NCI-H82 (cell line): ENCODE data around the gene SUCNR1.
"Not testable (repeated sequence)": the region's sequence is repeated elsewhere in the genome, so short reads cannot be mapped to it uniquely, and the experiment has no call there.

Experiments
- DNase-seq: peaks from one replicate; lab custom pipeline; 2025; lab: John Stamatoyannopoulos, UW

The SUCNR1 gene

DNA sequence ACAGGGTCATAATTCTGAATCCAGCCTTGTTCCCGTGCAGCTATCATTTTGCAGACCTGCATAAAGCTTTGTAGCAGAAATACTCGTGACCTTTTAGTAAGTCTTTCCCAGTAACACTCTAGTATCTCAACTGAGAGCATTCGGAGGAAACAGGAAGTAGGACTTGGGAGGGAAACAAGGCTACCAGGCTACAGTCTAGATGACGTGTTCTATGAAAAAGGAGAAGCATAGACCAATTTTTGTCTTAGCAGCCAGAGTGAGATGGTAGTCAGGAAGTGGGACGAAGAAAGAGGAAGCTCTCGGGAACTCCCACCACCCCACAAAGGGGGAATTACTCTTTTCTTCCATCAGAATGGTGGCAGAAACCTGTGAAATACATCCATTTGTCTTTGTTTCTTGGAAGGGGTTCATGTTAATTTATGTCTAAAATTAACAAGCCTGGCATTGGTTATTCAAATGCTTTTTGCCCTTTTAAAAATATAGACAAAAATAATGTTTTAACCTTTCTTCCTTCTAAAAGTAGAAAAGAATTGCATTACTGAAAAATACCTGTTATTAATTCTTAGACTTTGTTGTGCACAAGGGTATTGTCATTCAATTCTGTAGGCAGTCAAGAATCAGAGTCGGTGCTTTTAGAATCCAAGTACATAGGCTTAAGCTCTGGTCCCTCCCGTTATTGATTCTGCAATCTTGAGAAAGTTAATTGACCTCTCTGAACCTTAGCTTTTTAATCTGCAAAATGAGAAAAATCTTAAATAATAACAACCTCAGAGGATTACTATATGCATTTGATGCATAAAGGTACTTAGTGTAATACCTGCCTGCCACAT lies 1.6 kb upstream of the SUCNR1 start:
- DNase-seq: no peak

DNA sequence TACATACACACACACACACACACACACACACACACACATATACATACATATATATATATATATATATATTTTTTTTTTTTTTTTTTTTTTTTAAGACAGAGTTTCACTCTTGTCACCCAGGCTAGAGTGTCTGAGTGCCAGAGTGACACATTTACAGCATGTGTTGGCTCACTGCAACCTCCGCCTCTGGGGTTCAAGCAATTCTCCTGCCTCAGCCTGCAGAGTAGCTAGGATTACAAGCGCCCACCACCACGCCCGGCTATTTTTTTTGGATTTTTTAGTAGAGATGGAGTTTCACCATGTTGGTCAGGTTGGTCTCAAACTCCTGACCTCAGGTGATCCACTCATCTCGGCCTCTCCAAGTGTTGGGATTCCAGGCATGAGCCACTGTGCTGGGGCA lies 636 bp downstream of the SUCNR1 start:
- DNase-seq: not testable (repeated sequence)

DNA sequence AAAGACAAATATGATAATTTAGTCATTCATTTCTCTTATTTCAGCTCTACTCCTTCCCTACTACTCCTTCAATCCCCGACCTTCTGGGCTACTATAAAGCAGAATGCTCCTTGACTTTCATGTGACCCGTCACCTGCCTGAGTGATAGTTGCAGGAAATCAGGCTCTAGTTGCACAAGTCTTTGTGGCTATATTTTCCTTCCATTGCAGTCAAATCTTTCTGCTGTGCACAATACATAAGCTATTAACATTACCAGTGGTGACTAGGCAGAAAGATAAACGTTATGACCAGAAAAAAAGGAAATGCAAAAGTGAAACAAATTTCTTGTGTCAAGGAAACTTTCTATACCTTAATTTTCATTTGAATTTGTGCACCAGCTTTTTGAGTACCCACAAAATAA lies 2.3 kb downstream of the SUCNR1 start:
- no peak for DNase-seq

DNA sequence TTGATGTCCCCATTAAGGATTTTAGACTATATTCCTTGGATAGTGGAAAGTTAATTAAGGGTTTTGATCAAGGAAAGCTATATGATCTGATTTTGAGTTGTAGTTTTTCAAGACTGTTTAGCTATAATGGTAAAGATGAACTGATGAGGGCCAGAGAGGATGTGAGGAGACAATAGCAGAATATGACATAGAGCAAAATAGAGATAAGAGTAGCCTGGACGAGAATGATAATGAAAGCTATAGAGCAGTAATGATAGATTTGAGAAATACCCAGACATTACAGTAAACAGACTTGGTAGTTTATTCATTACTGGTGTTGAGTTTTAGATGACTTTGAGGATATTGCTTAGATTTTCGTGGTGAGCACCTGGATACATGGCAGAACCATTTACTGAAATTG lies 3.8 kb downstream of the SUCNR1 start:
- no peak for DNase-seq

DNA sequence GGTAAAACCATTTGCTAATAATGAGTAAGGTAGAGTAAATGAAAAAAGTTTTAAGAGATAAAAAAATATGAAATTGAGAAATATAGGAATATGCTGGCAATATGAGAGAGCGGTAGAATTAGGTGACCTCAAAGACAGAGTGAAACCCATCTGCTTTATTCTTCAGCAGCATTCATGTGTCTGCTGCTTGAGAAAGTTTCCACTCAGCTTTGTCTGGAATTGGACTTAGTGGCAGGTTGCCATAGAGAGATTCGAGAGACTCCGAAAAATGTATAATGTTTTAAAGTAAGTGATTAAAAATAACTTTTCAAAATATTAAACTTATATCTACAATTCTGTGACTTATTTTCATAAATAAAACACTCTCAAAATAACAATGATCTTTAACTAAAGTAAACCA lies 5.0 kb downstream of the SUCNR1 start:
- DNase-seq: no peak

DNA sequence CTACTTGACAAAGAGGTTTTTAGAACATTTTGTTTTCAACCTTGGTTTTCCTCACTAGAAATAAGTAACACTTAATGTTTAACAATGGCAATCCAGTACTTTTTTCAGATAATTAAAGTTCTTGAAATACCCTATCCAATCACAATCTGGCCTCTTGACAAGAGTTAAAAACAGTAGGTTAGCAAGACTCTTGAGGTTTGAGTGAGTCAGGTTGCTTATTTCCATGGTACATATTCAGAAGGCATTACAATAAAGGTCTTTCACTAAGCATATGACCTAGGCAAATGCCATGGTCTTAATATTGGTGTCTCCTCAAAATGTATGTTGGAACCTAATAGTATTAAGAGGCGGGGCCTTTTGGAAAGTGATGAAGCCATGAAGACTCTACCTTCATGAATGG lies 5.6 kb downstream of the SUCNR1 start:
- DNase-seq: no peak

DNA sequence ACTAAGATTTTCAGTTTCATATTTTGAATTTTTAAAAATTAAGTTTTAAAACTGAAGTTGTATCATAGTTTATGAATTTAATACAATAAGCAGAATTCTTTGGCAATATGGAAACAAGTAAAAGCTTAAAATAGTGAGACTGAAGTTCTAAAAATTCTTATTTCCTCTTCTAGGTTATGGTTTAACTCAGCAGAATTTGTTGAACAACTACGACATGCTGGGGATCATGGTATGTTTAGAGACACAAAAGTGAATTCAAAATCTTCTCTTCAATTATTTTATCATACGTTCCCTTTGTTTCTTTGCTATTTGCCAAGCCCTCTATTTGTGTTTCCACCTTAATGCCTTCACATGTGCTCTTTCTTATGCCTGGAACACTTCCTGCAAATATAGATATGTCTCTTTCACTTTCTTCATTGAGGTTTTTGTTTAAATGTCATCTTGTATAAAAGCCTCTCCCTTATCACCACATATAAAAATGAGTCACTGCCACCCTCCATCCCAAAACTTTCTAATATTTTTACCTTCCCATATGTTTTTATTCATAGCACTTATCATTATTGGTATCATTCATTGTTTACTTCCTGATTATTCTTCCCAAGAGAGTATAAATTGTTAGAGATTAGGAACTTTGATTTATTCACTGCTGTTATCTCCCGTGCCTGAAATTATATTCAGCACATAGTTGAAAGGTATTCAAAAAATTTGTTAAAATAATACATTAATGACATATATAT lies 6.4 kb downstream of the SUCNR1 start:
- DNase-seq: no peak

DNA sequence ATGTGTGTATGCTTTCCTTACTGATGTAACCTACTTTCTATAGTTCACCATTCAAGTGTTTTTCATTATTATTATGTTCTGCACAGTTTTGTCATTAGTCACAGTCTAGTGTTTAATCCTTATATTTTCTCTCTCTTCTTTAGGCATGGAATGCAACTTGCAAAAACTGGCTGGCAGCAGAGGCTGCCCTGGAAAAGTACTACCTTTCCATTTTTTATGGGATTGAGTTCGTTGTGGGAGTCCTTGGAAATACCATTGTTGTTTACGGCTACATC lies 6.9 kb downstream of the SUCNR1 start:
- no peak for DNase-seq

DNA sequence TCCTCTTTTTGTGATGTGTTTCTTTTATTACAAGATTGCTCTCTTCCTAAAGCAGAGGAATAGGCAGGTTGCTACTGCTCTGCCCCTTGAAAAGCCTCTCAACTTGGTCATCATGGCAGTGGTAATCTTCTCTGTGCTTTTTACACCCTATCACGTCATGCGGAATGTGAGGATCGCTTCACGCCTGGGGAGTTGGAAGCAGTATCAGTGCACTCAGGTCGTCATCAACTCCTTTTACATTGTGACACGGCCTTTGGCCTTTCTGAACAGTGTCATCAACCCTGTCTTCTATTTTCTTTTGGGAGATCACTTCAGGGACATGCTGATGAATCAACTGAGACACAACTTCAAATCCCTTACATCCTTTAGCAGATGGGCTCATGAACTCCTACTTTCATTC lies 7.7 kb downstream of the SUCNR1 start:
- no peak for DNase-seq

DNA sequence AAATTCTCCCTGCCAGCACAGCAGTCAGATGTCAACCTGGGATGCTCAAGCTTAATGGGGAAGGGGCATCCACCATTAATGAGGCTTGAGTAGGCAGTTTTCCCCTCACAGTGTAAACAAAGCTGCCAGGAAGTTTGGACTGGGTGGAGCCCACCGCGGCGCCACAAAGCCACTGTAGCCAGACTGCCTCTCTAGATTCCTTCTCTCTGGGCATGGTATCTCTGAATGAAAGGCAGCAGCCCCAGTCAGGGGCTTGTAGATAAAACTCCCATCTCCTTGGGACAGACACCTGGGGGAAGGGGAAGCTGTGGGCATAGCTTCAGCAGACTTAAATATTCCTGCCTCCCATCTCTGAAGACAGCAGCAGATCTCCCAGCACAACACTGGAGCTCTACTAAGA lies 12.0 kb downstream of the SUCNR1 start:
- not testable (repeated sequence) for DNase-seq

DNA sequence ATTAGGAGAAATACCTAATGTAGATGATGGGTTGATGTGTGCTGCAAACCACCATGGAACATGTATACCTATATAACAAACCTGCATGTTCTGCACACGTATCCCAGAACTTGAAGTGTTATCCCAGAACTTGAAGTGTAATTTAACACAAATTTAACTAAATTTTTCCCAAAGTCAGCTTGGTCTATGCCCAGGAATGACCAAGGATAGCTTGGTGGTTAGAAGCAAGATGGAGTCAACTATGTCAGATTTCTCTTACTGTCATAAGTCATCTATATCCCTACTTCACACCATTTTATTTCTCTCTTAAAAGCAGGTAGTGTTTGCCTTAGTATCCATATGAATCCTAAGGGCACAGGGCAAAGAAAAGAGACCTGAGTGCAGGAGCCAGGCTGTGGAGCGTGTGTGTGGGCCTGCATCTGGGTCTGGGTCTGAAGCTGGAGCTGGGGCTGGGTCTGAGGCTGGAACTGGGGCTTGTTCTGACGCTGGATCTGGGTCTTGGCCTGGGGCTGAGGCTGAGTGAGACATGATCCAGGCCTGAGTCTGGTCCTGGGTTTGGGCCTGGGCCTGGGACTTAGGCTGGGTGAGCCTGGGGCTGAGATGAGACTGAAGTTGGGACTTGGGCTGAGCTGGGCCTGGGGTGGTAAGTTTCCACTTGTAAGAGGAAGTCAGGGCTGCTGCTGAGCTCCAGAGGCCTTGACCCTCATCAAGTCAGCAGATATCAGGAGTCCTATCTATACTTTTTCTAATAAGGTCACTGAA lies 14.2 kb downstream of the SUCNR1 start:
- DNase-seq: not testable (repeated sequence)

DNA sequence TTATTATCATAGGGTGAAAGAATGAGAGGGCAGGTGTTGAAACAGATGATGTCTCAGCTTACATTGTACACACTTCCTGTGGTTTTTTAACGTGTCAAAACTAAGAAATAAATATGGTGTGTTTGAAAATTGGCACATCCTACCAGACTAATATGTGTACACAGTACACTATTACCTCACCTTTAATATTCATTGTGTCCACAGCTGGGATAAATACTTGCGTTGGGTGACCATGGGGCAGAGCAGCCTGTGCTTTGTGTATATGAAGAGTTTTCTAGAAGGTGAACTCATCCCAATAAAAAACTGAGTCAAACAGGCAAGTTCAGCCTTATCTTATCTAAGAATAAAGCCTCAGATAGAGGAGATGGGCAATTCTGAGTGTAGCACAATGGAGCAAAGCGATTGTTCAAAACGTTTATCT lies 17.3 kb downstream of the SUCNR1 start:
- no peak for DNase-seq

DNA sequence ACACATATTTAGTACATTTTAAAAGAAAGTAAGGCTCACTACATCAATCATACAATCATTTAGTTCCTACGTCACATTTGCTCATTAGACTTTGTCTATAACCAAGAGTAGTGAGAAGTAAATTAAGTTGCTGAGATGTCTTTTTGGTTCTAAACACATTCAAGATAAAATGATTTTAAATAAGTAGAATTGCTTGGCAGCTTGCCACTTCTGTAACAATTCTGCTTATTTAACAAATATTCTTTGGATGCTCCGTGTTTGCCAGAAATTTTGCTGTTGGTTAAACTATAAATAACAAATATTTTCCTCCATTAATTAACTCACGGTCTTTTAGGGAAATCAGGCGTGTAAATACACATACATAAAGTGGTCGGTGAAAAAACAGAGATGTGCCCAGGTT lies 18.3 kb downstream of the SUCNR1 start:
- no peak for DNase-seq

DNA sequence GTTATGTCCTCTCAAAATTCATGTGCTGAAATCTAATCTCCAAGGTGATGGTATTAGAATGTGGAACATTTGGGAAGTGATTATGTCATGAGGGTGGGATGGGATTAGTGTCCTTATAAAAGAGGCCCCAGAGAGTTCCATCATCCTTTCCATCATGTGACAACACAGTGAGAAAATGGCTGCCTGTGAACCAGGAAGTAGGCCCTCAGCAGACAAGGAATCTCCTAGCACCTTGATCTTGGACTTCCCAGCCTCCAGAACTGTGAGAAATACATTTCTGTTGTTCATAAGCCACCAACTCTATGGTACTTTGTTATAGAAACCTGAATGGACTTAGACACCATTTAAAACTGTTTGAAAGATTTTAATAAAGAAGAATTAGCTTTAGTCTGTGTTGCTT lies 20.8 kb downstream of the SUCNR1 start:
- DNase-seq: peak; percentile 39

DNA sequence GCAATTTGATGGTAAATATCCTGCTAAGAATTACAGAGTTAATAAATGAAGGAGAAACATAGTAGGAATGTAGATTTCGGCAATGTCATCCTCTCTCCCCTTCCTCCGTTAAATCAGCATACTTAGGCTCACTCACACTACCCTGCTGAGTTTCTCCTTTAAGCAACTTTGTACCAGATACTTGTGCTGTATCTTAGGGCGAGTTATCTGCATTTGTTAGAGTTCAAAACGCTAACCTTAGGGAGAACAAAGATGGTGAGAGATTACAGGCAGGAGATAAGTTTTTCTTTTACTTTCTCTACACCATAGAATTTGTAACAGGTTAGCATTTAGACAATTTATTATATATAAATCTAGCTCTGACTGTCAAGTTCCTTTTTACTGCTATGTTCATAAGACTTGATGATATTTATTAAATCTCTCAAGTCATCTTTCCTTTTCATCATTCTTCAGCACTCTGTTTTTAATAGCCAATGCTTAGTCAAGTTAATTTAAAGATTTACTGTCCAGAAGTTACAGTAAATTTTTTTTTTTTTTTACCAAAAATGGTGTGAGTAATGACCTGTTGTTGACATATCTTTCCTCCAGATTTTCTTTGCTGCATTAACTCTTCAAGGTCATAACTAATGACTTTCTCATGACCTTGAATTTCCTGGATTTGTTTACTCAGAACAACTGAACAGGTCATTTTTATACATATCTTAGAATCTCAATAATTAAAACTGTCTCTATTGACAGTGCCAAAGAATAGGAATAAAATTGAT lies 22.2 kb downstream of the SUCNR1 start:
- DNase-seq: no peak

DNA sequence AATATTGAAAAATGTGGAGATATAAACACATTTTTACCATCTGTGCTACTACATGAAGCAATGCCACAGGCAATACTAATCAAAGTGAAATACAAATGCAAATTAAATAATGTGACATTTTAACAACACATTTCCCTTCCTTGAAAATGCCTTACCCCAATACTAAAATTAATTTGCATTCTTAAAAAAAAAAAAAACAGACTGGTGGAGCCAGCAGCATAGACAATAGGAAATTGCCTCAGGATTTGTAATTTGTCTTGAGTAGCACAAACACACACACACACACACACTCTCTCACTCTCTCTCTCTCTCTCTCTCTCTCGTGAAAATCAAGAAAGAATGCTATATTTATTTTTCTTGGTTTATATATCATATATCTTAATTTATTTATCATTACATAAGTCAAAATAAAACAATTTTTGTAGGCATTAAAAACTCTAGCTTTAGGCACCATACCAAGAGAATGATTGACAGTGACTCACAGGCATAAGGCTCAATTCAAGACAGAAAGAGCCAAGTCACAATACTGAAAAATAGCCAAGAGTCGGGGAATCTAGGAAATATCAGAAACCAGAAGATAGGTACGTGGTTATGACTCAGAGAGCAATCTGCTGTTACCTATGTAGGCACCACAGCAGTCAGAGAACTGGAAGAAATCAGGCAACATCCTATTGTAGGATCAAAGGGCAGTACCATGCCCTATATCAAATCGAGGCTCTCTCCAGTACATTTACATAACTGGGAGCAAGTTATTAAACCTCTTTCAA lies 23.0 kb downstream of the SUCNR1 start:
- DNase-seq: no peak

DNA sequence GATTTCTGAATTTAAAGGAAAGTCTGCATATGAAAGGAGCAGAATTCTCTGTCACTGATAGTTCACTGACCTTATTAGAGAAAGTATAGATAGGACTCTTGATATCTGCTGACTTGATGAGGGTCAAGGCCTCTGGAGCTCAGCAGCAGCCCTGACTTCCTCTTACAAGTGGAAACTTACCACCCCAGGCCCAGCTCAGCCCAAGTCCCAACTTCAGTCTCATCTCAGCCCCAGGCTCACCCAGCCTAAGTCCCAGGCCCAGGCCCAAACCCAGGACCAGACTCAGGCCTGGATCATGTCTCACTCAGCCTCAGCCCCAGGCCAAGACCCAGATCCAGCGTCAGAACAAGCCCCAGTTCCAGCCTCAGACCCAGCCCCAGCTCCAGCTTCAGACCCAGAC lies 24.7 kb downstream of the SUCNR1 start:
- not testable (repeated sequence) for DNase-seq

DNA sequence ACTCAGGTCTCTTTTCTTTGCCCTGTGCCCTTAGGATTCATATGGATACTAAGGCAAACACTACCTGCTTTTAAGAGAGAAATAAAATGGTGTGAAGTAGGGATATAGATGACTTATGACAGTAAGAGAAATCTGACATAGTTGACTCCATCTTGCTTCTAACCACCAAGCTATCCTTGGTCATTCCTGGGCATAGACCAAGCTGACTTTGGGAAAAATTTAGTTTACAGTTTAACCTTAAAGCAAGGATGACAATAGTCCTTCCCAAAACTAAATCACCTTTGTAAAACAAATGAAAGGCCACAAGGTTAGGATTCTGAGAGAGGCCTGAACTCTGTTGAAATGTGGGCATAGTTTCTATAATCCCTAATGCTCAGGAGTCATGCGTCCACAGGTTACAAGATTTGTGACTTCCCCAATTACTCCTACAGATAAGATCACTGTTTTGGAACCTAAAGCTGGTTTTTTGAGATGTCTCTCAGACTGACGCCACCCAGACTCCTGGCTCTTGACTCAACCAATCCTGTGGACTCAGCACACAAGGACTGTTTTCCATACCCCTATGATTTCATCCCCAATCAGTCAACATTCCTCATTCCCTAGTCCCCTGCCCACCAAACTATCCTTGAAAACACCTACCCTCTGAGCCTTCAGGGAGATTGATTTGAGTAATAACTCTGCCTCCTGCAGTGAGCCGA lies 25.3 kb downstream of the SUCNR1 start:
- not testable (repeated sequence) for DNase-seq

DNA sequence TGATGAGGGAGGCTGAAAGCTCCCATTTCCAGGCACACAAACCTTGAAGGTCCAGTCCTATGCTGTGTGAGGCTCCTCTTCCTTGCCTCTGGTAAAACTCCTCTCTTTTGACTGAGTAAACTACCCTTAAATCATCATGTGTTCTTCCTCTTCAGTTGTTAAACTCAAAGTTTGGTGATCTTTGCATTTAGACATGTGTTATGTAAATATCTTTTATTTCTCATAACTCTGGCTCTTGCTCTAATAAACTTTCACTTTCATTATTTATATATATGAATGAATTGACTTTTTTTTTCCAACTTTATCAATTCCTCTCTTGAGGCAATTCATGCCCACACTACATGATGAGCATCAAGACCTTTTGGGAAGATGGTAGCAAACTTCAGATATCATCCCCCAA lies 26.6 kb downstream of the SUCNR1 start:
- DNase-seq: no peak

DNA sequence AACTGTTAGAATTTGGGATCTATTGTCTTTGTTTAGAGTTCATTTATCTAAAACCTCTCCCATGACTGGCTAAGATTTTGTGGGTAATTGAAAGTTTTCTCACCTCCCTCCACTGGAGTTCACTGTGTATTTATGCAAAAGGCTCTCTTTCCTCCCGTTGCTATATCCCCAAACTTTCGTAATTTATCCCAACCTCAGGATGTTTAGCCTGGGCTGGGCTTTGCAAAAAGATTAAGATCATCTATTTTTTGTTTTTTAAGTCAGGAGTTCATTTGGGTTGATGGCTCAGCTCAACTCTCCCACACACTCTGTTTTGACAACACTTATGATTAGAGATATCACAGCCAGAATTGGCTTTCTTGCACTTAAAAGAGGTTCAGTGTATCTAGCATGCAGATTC lies 27.0 kb downstream of the SUCNR1 start:
- no peak for DNase-seq
